ELF-1 (cell line): ENCODE measurements around the gene CPLX3.

Experiments
- DNase-seq: peaks from one replicate; pipeline ENCODE4 v3.0.0-alpha.2; 2016; ENCODE audit warnings: low read depth, low spot score

The CPLX3 gene

DNA sequence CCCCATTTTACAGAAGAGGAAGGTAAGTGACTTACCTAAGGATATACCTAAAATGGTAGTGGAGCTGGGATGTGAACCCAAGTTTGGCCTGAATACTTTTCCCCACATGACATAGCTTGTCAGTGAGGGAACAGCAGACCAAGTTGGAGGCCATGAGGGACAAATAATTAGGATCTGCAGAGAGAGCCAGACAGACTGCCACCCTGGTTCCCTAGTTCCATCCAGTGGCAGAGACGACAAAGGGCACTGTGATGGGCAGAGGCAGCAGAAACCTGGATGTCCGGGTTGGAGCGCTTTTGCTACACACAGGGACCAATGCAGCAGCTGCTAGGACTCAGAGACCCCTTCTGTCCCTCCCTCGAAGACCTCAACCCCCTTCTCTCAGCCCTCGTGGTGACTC is 1.2 kb downstream of the CPLX3 start:
- no peak for DNase-seq

- DNase-seq, result no peak
Measured at GRCh38 chr15:74828835-74829234, 2.4 kb downstream of the CPLX3 start.

GRCh38 chr15:74829486-74829885 is 3.1 kb downstream of the CPLX3 start:
- no peak for DNase-seq

DNA sequence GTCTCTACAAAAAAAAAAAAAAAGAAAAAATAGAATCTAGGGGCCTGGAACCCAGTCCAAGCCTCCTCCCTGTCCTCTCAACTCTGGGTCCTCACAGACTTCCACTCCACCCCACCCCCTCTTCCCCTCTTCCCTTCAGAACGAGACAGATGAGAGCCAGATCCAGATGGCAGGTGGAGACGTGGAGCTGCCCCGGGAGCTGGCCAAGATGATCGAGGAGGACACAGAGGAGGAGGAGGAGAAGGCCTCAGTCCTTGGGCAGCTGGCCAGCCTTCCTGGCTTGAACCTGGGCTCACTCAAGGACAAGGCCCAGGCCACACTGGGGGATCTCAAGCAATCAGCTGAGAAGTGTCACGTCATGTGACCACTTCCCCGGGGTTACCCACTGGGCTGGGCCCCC is 3.6 kb downstream of the CPLX3 start:
- DNase-seq, result no peak

DNA sequence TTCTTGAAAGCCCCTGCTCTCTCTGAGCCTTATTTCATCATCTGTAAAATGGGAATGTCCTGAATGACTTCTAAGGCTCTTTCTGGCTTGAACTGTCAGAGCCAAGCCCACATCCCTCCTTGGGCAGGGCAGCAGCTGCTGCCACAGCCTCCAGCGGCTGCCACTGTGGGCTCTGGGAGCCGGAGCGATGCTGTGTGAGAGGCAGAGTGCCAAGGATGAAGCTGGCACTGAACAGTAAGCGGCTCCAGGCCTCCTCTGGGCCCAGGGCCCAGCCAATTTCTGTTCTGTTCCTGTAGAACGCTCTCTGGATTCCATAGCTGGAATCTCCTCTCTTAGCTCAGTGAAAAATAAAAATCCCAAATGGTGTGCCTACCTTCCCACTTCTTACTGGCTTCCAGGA is 4.4 kb downstream of the CPLX3 start:
- DNase-seq, result no peak

DNA sequence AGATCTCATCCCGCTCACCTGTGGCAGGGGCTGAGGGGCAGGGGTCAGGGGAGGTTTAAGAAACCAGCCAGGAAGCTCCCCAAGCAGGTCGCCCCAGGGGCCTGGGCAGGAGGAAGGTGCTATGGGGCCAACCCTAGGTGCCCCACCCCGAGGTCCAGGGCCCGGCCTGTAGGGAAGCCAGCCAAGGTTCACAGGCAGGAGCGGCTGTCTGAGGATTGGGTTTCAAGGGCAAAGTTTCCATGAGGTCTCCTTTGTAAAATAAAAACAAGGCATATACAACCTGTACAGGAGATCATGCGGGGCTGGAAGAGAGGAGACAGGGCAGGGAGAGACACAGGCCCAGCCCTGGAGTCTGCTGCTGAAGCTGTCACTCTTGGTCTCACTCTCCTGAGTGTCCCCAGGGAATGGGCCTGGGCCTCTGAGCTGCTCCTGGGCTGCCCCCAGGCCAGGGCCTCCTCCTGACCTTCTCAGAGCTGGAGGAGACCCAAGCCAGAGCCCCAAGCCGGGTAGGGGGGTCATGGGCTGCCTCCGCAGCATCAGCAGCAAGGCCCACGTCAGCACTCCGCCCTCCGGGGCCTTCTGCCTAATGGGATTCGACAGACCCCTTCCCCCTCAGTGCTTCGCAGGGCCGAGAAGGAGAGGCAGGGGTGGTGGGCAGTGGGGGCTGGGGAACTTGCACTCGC is 5.5 kb downstream of the CPLX3 start:
- DNase-seq, result no peak

DNA sequence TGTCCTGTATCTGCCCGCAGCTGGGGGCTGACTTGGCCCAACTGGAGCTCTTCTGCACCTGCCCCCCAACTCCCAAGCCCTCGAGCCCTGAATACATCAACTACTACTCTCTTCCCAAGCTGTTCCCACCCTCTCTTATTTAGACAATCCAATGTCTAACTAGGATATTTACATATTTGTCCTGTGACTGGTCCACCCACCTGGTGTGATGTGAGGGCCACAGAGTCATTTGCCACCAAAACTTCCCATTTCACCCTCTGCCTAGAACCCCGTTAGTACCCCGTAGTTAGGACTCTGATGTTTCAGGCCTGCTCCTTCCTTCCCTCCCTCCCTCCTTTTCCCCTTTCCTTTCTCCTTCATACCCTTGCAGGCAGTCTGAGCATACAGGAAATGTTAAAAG is 6.4 kb downstream of the CPLX3 start:
- no peak for DNase-seq

DNA sequence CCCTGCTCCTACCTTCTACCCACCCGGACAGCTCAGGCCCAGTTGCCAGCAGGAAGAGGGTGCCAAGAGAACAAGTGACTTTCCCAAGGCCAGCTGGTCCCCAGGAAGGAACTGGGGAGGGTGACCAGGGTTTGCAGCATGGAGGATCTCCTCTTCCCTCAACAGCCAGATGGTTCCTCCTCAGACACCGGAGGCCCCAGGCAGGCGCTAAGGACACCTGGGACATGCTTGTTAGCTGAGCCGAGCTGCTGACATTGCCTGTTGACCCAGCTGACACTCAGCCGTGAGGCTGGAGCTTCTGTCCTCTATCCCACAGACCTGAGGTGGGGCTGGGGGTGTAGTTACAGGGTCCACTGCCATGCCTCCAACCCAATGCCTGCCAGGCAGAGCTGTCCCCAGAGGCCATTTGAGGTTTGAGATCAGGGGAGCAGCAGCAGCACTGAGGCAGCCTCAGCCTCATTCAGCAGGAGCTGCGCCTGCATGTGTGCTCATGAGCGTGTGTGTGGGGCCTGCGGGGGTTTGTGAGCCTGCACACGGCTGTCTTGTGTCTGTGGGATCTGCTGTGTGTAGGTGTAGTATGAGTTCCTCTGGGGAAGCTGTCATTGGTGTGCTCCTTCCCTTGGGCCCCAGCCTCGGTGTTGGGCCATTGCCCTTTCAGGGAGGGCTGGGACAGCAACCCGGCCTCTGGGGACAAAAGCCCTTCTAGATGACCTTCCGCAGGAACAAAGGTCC is 7.1 kb downstream of the CPLX3 start:
- DNase-seq, result no peak

DNA sequence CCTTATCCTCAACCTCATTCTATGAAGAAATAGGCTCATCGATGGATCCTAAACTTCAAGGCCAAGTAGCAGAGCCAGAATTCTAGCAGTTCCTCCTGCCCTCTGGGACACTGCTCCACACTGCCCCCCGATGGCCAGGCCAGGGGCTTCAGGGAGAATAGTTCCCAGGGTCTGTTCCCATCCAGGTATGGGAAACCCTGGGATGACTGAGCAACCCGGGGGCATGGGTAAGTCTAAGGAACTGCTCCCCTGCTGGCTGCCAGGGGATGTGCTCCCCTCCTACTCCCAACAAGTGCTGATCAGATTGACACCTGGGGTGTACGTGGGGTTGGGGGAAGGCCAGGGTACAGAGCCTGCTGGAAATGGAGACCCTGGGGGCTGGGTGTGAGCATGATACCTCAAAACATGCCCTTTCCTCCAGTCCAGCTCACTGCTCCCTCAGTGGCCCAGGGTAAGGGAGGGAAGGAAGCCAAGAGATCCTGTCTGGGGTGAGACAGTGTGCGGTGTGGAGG is 8.9 kb downstream of the CPLX3 start:
- DNase-seq, result peak; percentile 94

DNA sequence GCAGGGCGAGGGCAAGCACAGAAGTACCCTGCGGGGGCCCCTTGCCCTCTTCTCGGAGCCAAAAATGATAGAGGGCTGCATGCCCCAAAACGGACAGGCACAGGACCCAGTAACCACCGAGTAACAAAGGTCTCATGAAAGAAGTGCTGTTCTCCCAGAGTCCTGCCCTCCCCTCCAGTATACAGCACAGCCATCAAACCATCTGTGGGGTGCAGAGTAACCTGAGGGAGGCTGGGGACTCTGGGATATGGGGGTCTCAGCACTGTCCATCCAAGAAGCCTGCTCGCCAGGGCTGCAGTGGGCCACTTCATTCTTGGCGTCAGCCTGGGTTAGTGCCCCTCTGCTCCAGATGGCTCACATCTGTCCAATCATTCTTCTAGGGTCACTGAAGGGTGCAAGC is 10.4 kb downstream of the CPLX3 start:
- DNase-seq, result no peak

DNA sequence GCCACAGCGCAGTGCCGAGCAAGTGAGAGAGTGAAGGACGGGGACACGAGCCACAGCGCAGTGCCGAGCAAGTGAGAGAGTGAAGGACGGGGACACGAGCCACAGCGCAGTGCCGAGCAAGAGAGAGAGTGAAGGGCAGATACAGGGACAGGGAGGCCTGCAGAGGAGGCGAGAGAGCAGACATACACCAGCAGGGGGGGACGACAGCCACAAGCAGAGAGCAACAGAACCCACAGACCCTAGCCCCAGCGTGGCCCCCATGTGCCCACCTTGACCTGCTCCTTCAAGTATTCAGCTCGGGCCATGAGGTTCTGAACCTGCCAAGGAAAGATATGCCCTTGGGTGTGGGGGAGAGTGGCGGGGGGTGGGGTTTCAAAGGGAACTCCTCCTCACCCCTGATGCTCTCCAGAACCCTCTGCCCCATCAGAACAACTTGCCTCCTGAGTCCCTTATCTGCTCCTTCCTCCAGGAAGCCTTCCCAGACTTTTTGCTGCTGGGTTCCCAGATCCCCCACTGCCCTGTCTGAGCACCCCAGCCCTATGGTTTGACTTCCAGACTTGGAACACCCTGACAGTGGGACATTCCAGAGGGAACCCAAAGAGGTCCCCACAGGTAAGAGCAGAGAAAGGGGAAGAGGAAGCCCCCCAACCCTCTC is 11.2 kb downstream of the CPLX3 start:
- DNase-seq, result no peak

GRCh38 chr15:74838137-74838516 is 11.7 kb downstream of the CPLX3 start:
- DNase-seq, result no peak

DNA sequence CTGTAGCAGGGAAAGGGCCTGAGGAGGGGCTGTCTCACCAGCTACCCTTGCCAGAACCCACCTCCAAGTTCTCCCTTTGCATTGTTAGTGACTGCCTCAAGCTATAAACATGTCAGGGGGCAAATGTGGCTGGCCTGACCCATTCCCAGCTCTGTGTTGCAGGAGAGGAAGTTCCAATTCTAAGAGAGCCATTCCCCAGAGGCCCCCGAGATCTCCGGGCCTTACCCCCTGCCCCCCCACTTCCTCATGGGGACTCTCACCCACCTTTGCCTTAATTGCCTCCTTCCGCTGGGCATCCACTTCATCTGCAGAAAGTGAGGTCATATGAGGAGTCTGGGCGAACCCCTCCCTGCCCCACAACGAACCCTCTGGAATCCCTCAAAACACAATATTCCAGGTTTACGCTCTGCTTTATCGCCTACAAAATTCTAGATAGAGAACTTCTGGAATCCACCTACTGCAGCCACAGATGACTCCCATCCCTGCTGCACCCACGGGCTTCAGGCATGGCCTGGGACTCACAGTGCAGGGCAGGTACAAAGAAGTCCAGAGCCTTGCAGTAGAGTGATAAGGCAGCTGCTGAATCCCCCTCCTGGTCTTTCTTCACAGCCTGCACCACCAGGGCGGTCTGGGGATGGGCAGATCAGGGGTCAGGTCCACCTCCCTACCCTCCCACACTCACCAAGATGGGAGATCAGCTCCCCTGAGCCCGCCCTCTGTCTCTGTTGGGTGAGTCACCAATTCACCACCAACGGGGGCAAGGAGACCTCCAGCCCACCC is 12.5 kb downstream of the CPLX3 start:
- DNase-seq, result no peak

DNA sequence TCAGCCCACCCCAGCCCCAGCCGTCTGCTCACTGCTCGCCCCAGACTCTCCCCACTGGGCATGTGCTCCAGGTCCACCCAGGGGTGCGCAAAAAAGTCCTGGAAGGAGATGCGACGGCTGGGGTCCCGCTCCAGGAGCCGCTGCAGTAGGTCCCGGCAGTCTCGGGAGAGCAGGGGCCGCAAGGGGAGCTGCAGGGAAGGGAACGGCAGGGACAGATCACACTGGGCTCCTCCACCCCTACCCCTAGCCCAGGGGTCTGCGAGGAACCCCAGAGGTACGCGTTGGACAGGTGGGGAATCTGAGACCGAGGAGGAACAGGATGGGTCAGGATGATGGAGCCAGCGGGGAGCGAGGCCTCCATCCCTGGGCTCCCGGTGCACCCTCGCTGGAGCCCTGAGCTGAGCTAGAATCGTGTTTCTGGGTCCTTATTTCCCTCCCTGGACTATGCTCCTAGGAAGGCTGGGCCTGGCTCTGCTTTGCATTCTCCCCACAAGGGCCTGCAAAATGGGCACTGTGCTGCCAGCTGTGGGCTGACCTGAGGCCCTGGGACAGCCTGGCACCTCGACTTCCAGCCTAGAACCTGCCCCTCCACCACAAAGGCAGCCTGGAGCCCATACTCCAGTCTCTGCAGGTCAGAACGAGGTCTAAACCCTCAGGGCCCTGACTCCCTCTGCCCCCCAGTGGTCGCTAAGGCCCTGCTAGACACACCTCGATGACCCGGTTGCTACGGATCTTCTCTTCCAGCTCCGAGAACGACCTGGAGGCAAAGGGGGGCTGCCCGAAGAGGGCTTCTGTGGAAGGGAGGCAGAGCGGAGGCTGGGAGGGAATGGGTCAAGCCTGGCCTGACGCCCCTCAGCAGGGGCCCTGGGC is 13.3 kb downstream of the CPLX3 start:
- peak; percentile 55 for DNase-seq

DNA sequence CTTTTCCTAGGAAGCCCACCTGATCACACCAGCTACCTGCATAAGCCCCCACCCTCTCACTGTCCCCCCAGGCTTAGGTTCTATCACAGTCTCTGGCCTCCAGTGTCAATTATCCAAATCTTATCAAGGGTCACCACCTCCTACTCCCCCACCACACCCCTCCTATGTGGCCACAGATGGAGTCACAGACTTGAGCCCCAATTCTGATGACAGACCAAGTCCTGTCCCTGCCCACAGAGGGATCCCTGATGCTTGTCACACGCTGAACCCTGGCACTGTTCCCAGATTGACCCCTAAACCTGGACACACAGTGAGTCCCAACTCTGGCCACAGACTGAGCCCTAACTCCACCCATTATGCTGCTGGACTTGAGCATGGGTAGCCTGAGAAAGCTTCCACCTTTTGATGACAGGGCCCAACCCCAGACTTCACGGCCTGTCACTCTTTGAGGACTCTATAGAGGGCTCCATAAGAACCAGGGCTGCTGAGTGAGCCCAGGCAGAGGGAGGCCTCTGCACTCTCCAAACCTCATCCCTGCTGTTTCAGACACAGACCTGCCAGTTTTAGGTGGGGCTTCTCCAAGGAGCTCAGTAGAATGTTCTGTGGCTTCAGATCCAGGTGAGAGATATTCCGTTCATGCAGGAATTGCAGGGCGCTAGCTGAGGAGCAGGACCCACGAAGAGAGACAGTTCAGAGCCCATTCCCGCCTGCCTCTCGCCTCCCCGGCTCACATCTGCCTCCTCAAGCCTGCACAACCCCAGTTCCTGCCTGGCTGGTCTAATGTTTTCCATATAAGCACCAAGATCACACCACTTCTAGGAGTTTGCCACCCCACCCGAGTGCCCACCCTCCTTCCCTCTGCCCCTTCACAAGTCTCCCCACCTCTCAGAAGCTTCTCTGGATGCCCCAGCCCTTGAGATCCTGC is 14.7 kb downstream of the CPLX3 start:
- DNase-seq, result no peak

GRCh38 chr15:74841891-74842373 is 15.5 kb downstream of the CPLX3 start:
- DNase-seq, result no peak

DNA sequence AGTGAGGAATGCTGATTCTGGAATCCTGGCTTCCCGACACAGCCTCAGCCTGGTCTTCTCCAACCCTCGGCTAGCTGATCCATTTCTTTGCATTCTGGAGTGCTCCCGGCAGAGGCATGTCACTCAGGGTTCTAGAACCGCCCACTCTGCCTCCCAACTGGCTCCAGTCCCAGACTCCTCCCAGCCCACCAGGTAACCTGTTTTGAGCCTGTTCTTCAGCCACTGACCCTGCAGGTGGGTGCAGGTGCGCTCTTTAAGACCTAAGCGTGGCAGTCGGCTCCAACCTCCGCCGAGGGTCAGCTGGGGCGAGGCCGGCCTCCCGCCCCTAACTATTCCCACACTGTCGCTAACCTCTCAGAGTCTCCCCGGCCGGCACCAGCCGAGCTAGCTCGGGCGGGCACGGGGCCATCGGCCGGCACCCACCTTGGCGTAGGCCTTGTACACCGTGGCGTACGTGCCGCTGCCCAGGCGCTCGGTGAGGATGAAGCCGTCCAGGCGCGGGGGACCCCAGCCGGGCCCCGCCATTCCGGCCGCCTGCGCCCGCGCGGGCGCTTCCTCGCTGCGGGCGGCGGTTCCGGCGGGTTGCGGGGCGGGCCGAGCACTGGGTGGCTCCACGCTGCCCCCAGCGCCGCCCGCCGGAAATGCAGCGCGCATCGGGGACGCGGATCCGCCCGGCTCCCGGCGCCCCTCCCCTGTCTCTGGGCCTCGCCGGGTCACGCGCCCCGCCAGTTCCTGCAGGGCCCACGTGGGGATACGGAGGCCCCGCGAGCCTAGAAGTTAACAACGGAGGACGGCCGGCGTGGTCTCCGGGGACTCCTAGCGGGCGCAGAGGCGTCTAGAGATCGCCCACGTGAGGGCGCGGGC is 16.4 kb downstream of the CPLX3 start, which contains the start of gene ULK3:
Gene ULK3, minus strand, starts transcription at position 576 of the 864 bp plus-strand sequence. Its CDS starts 51 bp downstream, at position 525.
- DNase-seq, result peak; percentile 95

DNA sequence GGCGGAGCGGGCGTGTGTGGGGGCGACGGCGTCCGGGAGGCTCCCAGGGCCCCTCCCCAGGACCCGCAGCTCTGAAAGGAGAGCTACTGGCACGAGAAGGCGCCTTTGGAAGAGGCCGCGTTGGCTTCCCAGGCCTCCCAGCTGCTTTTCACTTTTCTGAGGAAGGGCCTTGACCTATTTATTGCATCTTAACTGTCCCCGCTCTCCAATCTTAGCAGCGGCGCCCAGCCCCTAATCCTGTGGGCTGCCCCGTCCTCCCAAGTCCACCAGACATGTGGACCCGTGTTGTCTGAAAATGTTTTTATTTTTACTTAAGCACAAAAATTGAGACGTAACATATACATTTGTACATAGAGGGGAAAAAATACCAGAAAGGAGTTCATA is 17.0 kb downstream of the CPLX3 start:
- DNase-seq, result no peak

DNA sequence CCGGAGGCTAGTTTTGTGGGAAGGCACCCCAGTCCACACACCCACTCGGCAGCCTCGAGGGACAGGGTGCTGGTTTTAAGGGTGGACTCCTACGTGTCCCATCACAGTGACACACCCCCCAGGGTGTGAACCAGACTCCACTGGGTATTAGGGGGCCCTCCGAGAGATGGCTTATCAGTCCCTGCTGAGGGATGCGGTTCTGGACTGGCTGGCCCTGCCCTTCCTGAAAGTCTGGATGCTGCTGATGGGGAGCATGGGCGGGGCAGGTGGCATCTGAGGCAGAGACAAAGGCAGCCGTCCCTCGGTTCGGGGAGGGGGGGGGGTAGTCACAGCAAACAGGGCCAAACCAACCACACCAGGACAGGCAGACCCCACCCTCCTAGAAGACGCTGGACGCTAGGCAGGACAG is 17.5 kb downstream of the CPLX3 start:
- DNase-seq, result no peak
